ENCODE measurements around the gene ASMT.
A peak's percentile ranks its signal among the peaks of the same experiment; 100 is the strongest.
"Not testable (repeated sequence)": the region's sequence is repeated elsewhere in the genome, so short reads cannot be mapped to it uniquely, and the experiment has no call there.

ASMT gene

DNA sequence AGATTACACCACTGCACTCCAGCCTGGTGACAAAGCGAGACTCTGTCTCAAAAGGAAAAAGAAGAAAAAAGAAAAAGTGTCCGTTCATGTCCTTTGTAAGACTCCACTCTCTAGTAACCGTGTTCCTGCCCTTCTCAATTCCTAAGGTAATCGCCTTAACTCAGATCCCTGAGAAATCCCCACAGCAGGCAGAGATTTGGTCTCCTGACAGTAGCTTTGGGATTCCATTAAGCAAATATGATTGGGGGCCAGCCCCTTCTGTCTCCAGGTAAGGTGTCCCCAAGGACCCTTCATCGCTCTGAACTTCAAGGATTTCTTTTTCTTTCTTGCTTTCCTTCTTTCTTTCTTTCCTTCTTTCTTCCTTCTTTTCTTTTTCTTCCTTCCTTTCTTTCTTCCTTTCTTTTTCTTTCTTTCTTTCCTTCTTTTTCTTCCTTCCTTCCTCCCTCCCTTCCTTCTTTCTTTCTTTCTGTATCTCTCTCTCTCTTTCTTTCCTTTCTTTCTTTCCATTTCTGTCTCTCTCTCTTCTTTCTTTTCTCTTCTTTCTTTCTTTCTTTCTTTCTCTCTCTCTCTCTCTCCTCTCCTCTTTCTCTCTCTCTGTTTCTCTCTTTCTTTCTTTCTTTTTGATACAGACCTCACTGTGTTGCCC, 2.1 kb upstream of the ASMT start:
- ATAC-seq, result no peak

DNA sequence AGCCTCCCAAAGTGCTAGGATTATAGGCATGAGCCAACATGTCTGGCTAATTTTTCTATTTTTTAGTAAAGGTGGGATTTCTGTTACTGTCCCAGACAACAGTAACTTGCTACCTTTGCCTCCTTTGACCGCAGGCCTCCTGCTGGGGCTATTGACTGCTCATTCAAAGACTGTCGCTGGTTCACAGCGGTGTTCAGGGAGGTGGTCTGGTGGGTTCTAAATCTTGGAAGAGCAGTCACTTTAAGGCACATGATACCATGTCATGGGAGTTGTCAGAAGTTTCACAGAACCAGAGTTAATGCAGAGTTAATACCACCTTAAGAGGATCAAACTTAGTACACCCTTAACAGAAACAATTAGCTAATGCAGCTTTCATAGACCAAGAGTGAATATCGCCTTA, 3.8 kb downstream of the ASMT start:
- TF ChIP-seq TCF4 (CRISPR knock-in tag; IDR thresholded peaks at IDR 0.05; ENCODE audit: borderline replicate concordance) (no peak), CSDC2 (CRISPR knock-in tag; IDR thresholded peaks at IDR 0.05) (no peak), ESRRG (CRISPR knock-in tag; IDR thresholded peaks at IDR 0.05) (no peak), SNAI2 (CRISPR knock-in tag; IDR thresholded peaks at IDR 0.05) (no peak), GLIS3 (CRISPR knock-in tag; IDR thresholded peaks at IDR 0.05) (no peak), ZFP3 (CRISPR knock-in tag; IDR thresholded peaks at IDR 0.05) (no peak), TOX (CRISPR knock-in tag; IDR thresholded peaks at IDR 0.05; ENCODE audit: borderline replicate concordance) (no peak), PPARA (CRISPR knock-in tag; IDR thresholded peaks at IDR 0.05; ENCODE audit: borderline replicate concordance) (no peak), ZC3H10 (CRISPR knock-in tag; IDR thresholded peaks at IDR 0.05) (no peak), RARB (CRISPR knock-in tag; IDR thresholded peaks at IDR 0.05) (no peak), PATZ1 (CRISPR knock-in tag; IDR thresholded peaks at IDR 0.05; ENCODE audit: borderline replicate concordance) (no peak), BACH2 (CRISPR knock-in tag; IDR thresholded peaks at IDR 0.05; ENCODE audit: borderline replicate concordance) (no peak), ZNF8 (CRISPR knock-in tag; IDR thresholded peaks at IDR 0.05) (no peak), ARNTL (CRISPR knock-in tag; IDR thresholded peaks at IDR 0.05; ENCODE audit: borderline replicate concordance, low read depth) (no peak)
- peak; percentile 25; the same call in 1 of the 3 replicates for ATAC-seq

More for the DNA sequence above, 2.1 kb upstream of the ASMT start:
- TF ChIP-seq ISL1 (CRISPR knock-in tag; IDR thresholded peaks at IDR 0.05) (no peak), BACH2 (CRISPR knock-in tag; IDR thresholded peaks at IDR 0.05; ENCODE audit: borderline replicate concordance) (no peak), CSRNP3 (CRISPR knock-in tag; IDR thresholded peaks at IDR 0.05) (no peak), ZNF8 (CRISPR knock-in tag; IDR thresholded peaks at IDR 0.05) (no peak), TCF4 (CRISPR knock-in tag; IDR thresholded peaks at IDR 0.05; ENCODE audit: borderline replicate concordance) (no peak), SNAI2 (CRISPR knock-in tag; IDR thresholded peaks at IDR 0.05) (no peak), CSDC2 (CRISPR knock-in tag; IDR thresholded peaks at IDR 0.05) (no peak), PPARA (CRISPR knock-in tag; IDR thresholded peaks at IDR 0.05; ENCODE audit: borderline replicate concordance) (no peak), ZC3H10 (CRISPR knock-in tag; IDR thresholded peaks at IDR 0.05) (no peak), TOX (CRISPR knock-in tag; IDR thresholded peaks at IDR 0.05; ENCODE audit: borderline replicate concordance) (no peak), TSHZ2 (CRISPR knock-in tag; IDR thresholded peaks at IDR 0.05) (no peak), OSR1 (CRISPR knock-in tag; IDR thresholded peaks at IDR 0.05) (no peak), GLIS3 (CRISPR knock-in tag; IDR thresholded peaks at IDR 0.05) (no peak), ARNTL (CRISPR knock-in tag; IDR thresholded peaks at IDR 0.05; ENCODE audit: borderline replicate concordance, low read depth) (no peak)

GRCh38 chrX:1623691-1624090, 8.8 kb downstream of the ASMT start:
- ATAC-seq, result no peak
- TF ChIP-seq ZNF565 (CRISPR knock-in tag; conservative IDR thresholded peaks at IDR 0.05; ENCODE audit: low read depth), result no peak

DNA sequence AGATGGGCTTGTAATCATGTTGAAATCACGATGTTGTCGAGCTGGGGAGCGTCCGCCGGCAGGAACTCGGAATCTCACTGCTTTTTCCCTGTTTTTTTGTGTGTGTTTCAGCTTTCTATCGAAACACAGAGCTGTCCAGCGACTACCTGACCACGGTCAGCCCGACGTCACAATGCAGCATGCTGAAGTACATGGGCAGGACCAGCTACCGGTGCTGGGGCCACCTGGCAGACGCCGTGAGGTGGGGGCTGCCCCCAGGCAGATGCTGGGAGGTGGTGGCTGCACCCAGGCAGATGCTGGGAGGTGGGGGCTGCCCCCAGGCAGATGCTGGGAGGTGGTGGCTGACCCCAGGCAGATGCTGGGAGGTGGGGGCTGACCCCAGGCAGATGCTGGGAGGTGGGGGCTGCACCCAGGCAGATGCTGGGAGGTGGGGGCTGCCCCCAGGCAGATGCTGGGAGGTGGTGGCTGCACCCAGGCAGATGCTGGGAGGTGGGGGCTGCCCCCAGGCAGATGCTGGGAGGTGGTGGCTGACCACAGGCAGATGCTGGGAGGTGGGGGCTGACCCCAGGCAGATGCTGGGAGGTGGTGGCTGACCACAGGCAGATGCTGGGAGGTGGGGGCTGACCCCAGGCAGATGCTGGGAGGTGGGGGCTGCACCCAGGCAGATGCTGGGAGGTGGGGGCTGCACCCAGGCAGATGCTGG, 9.4 kb downstream of the ASMT start:
- not testable (repeated sequence) for ATAC-seq

DNA sequence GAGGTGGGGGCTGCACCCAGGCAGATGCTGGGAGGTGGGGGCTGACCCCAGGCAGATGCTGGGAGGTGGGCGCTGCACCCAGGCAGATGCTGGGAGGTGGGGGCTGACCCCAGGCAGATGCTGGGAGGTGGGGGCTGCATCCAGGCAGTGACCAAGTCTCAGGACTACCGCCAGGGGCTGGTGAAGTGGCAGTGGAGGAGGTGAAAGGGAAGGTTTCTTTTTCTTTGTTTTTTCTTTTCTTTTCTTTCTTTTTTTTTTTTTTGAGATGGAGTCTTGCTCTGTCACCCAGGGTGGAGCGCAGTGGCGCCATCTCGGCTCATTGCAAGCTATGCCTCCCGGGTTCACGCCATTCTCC, 10.0 kb downstream of the ASMT start:
- not testable (repeated sequence) for ATAC-seq

All from SK-N-SH treated with all-trans-retinoic acid at 6 μM for 48 hours (cell line).